NT2/D1 (cell line): ENCODE data around the gene SRXN1.

Experiments used
- SUZ12 ChIP-seq: IDR thresholded peaks from 2 replicates; pipeline ENCODE4 v1.6.1; 2011; ENCODE audit not compliant: insufficient read length, insufficient read depth; ENCODE audit errors: extremely low read depth
- YY1 ChIP-seq: IDR thresholded peaks from 2 replicates; pipeline ENCODE4 v1.6.1; 2011; ENCODE audit not compliant: insufficient read length, insufficient read depth
- ZNF274 ChIP-seq: IDR thresholded peaks from 2 replicates; pipeline ENCODE4 v1.6.1; 2011; ENCODE audit warnings: mild to moderate bottlenecking, low read depth, low read length

GRCh38 chr20:605237-605636, 47.8 kb downstream of the SRXN1 start:
- TF ChIP-seq SUZ12 (no peak), ZNF274 (no peak), YY1 (no peak)
